HCT116 (cell line): Measurements from ENCODE around the gene CD247. TPM values are rescaled to one million over a fixed set of nuclear protein-coding genes. Genes with fewer than 3 reads are reported as not detected.

Experiments used
- ATAC-seq: fragments of 200-7000 bp; cut with Tn5 transposase; 2 replicates; pipeline ENCODE4 v1.9.1; 2020; ENCODE audit warnings: mild to moderate bottlenecking, moderate library complexity
- BruUV-seq: library from RNA; stranded (reverse); fragments of 400-500 nt; replicated peaks from 2 replicates; lab custom pipeline; 2021; lab: Mats Ljungman, UMichigan
- CTCF ChIA-PET: fragments of 300-600 bp; sonication (Branson Sonifier 250); formaldehyde crosslinking; loops from one replicate; lab custom pipeline; 2021; ENCODE audit warnings: antibody characterized with exemption; lab: Charles Lee
- POLR2A ChIA-PET: fragments of 300-600, 350-600 bp; sonication (Branson Sonifier 250); formaldehyde crosslinking; loops from one replicate; lab custom pipeline; 2021; ENCODE audit warnings: antibody characterized with exemption; lab: Charles Lee
- RAD21 ChIA-PET, 2 experiments: fragments of 300-600 bp; sonication (Branson Sonifier 250); formaldehyde crosslinking; loops; one replicate each; lab custom pipeline; 2023; ENCODE audit warnings: low total read pairs in 2 of 2; ENCODE audit not compliant: uncharacterized antibody in 2 of 2, unreplicated experiment in 2 of 2, low non-redundant PET in 1 of 2; lab: Charles Lee
- DNase-seq: peaks from one replicate; pipeline ENCODE4 v3.0.0-alpha.2; 2010; ENCODE audit warnings: low read depth, low spot score
- H2AFZ ChIP-seq: fragments of 200-600 bp; shearing (Covaris generic), sonication (generic); 2 replicates; pipeline ENCODE4 v1.6.1; 2017; ENCODE audit warnings: low read depth, mixed run types, mixed read lengths, antibody characterized with exemption, low read length; ENCODE audit not compliant: poor library complexity, severe bottlenecking
- H3K27ac ChIP-seq: 2 replicates; pipeline ENCODE4 v1.5.1; 2012; ENCODE audit warnings: low read depth, low read length
- H3K27me3 ChIP-seq: fragments of 200-600 bp; sonication (generic); 2 replicates; pipeline ENCODE4 v1.6.1; 2016; ENCODE audit warnings: mixed run types, low read length, mixed read lengths; ENCODE audit not compliant: insufficient read depth
- H3K36me3 ChIP-seq, 2 experiments: fragments of 200-500 bp in 1 of 2; fragments of 200-600 bp in 1 of 2; sonication (Bioruptor generic) in 1 of 2; sonication (generic) in 1 of 2; 2 replicates each; pipeline versions ENCODE4 v1.5.1 to v1.6.1; 2014 to 2016; ENCODE audit warnings: low read length in 2 of 2, inconsistent platforms in 1 of 2, mixed read lengths in 1 of 2, mixed run types in 1 of 2; ENCODE audit not compliant: insufficient read depth in 2 of 2, control insufficient read depth in 1 of 2
- H3K4me1 ChIP-seq, 2 experiments: fragments of 200-600 bp in 1 of 2; sonication (generic) in 1 of 2; 2 replicates each; pipeline versions ENCODE4 v1.5.1 to v1.6.1; 2012 to 2017; ENCODE audit warnings: low read length in 2 of 2, inconsistent platforms in 1 of 2, mild to moderate bottlenecking in 1 of 2, mixed read lengths in 1 of 2, mixed run types in 1 of 2, moderate library complexity in 1 of 2; ENCODE audit not compliant: insufficient read depth in 2 of 2, control insufficient read depth in 1 of 2
- H3K4me2 ChIP-seq: fragments of 200-600 bp; sonication (generic); 2 replicates; pipeline ENCODE4 v1.6.1; 2017; ENCODE audit warnings: mixed run types, low read length, mixed read lengths
- H3K4me3 ChIP-seq, 2 experiments: fragments of 200-600 bp in 1 of 2; sonication (generic) in 1 of 2; replicated peaks in 1 of 2; 2 replicates each; pipeline ENCODE4 v1.5.1; 2011 to 2016; ENCODE audit warnings: low read length in 2 of 2, control low read depth in 1 of 2, low read depth in 1 of 2, mild to moderate bottlenecking in 1 of 2, mixed read lengths in 1 of 2, mixed run types in 1 of 2
- H3K79me2 ChIP-seq: fragments of 200-600 bp; sonication (generic); 2 replicates; pipeline ENCODE4 v1.6.1; 2017; ENCODE audit warnings: mild to moderate bottlenecking, mixed run types, low read length, moderate library complexity, mixed read lengths; ENCODE audit not compliant: insufficient read depth
- H3K9ac ChIP-seq: fragments of 200-600 bp; sonication (generic); 2 replicates; pipeline ENCODE4 v1.6.1; 2016; ENCODE audit warnings: low read length, mixed read lengths
- H3K9me2 ChIP-seq: fragments of 200-600 bp; sonication (generic), shearing (Covaris generic); 2 replicates; pipeline ENCODE4 v1.6.1; 2017; ENCODE audit warnings: mixed run types, mild to moderate bottlenecking, moderate library complexity; ENCODE audit not compliant: insufficient read depth
- H3K9me3 ChIP-seq, 2 experiments: fragments of 200-500 bp in 1 of 2; fragments of 200-600 bp in 1 of 2; sonication (Bioruptor generic) in 1 of 2; sonication (generic) in 1 of 2; 2 replicates each; pipeline ENCODE4 v1.6.1; 2014 to 2017; ENCODE audit warnings: low read length in 2 of 2, mixed read lengths in 2 of 2, inconsistent platforms in 1 of 2, low read depth in 1 of 2, mild to moderate bottlenecking in 1 of 2, mixed run types in 1 of 2, moderate library complexity in 1 of 2; ENCODE audit not compliant: control insufficient read depth in 1 of 2, insufficient read depth in 1 of 2
- H4K20me1 ChIP-seq: fragments of 200-600 bp; sonication (generic), shearing (Covaris generic); 2 replicates; pipeline ENCODE4 v1.6.1; 2017; ENCODE audit warnings: mixed run types, mild to moderate bottlenecking, moderate library complexity; ENCODE audit not compliant: insufficient read depth
- CBX3 ChIP-seq: IDR thresholded peaks from 2 replicates; pipeline ENCODE4 v1.6.1; 2012; ENCODE audit warnings: low read depth
- CEBPB ChIP-seq: IDR thresholded peaks from 2 replicates; pipeline ENCODE4 v1.6.1; 2012; ENCODE audit warnings: low read depth
- ELF1 ChIP-seq: IDR thresholded peaks from 2 replicates; pipeline ENCODE4 v1.6.1; 2012; ENCODE audit warnings: low read depth, borderline replicate concordance
- EZH2phosphoT487 ChIP-seq: fragments of 200-600 bp; IDR thresholded peaks from 2 replicates; pipeline ENCODE4 v1.6.1; 2018; ENCODE audit warnings: antibody characterized with exemption, borderline replicate concordance
- FOSL1 ChIP-seq: IDR thresholded peaks from 2 replicates; pipeline ENCODE4 v1.6.1; 2012; ENCODE audit warnings: low read depth
- JUND ChIP-seq: IDR thresholded peaks from 2 replicates; pipeline ENCODE4 v1.6.1; 2012
- POLR2AphosphoS5 ChIP-seq: IDR thresholded peaks from 2 replicates; pipeline ENCODE4 v1.6.1; 2011; ENCODE audit warnings: mild to moderate bottlenecking, low read depth, low read length, moderate library complexity
- RAD21 ChIP-seq: IDR thresholded peaks from 2 replicates; pipeline ENCODE4 v1.6.1; 2012; ENCODE audit warnings: low read depth, mild to moderate bottlenecking
- intact Hi-C: fragments of 100-400 bp; cut with micrococcal nuclease; formaldehyde crosslinking; loops from 2 replicates; pipeline ENCODE4 v1.10.0; 2022
- total RNA-seq: library from RNA; stranded (reverse); gene quantifications from one replicate; pipeline ENCODE4 v1.2.1, GENCODE V29; 2021; ENCODE audit not compliant: unreplicated experiment
- TF ChIP-seq, protein P1 (sequence below): IDR thresholded peaks from 2 replicates; pipeline ENCODE4 v1.6.1; 2012
- TF ChIP-seq, protein P2 (sequence below), 3 experiments: fragments of 200-600 bp in 1 of 3; sonication (generic) in 1 of 3; IDR thresholded peaks in 2 of 3; conservative IDR thresholded peaks in 1 of 3; 2 replicates each; pipeline ENCODE4 v1.5.1; 2012 to 2017; ENCODE audit warnings: low read depth in 2 of 3, low read length in 2 of 3, antibody characterized with exemption in 1 of 3, borderline replicate concordance in 1 of 3, control low read depth in 1 of 3, mild to moderate bottlenecking in 1 of 3, mixed read lengths in 1 of 3, mixed run types in 1 of 3, moderate library complexity in 1 of 3; ENCODE audit not compliant: insufficient read depth in 1 of 3
- TF ChIP-seq, protein P3 (sequence below): IDR thresholded peaks from 2 replicates; pipeline ENCODE4 v1.6.1; 2012; ENCODE audit warnings: low read depth

Gene CD247
- total RNA-seq, 1 experiment from 2014 or later: 0.57 TPM

DNA sequence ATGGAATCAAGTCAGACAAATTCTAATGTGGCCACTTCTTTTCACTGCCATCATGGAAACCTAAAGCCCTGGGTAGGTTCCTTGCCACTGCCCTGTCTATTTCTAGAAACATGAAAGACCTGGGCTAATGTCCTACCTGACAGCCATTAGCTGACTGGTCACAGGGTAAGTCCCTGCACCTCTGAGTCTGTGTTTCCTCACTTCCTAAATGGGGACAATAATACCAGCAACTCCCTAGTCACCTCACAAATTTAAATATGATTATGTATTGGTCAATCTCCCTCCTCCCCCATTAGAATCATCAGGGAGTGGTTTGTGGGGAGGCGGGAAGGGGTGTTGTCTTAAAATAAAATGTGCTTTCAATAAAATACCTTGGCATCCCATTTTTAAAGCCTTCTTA is 33.0 kb upstream of the CD247 start:
- TF ChIP-seq, protein P1, sequence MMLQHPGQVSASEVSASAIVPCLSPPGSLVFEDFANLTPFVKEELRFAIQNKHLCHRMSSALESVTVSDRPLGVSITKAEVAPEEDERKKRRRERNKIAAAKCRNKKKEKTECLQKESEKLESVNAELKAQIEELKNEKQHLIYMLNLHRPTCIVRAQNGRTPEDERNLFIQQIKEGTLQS: no peak
- TF ChIP-seq ELF1 (no peak), JUND (no peak), RAD21 (no peak), POLR2AphosphoS5 (no peak), FOSL1 (no peak), CBX3 (no peak), CEBPB (no peak), EZH2phosphoT487 (no peak)
- TF ChIP-seq, protein P2, sequence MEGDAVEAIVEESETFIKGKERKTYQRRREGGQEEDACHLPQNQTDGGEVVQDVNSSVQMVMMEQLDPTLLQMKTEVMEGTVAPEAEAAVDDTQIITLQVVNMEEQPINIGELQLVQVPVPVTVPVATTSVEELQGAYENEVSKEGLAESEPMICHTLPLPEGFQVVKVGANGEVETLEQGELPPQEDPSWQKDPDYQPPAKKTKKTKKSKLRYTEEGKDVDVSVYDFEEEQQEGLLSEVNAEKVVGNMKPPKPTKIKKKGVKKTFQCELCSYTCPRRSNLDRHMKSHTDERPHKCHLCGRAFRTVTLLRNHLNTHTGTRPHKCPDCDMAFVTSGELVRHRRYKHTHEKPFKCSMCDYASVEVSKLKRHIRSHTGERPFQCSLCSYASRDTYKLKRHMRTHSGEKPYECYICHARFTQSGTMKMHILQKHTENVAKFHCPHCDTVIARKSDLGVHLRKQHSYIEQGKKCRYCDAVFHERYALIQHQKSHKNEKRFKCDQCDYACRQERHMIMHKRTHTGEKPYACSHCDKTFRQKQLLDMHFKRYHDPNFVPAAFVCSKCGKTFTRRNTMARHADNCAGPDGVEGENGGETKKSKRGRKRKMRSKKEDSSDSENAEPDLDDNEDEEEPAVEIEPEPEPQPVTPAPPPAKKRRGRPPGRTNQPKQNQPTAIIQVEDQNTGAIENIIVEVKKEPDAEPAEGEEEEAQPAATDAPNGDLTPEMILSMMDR (IDR thresholded peaks at IDR 0.05 in 2 of 3, conservative IDR thresholded peaks at IDR 0.05 in 1 of 3; ENCODE audit: borderline replicate concordance in 1 of 3, insufficient read depth in 1 of 3, low read depth in 2 of 3, low read length in 2 of 3): no peak
- TF ChIP-seq, protein P3, sequence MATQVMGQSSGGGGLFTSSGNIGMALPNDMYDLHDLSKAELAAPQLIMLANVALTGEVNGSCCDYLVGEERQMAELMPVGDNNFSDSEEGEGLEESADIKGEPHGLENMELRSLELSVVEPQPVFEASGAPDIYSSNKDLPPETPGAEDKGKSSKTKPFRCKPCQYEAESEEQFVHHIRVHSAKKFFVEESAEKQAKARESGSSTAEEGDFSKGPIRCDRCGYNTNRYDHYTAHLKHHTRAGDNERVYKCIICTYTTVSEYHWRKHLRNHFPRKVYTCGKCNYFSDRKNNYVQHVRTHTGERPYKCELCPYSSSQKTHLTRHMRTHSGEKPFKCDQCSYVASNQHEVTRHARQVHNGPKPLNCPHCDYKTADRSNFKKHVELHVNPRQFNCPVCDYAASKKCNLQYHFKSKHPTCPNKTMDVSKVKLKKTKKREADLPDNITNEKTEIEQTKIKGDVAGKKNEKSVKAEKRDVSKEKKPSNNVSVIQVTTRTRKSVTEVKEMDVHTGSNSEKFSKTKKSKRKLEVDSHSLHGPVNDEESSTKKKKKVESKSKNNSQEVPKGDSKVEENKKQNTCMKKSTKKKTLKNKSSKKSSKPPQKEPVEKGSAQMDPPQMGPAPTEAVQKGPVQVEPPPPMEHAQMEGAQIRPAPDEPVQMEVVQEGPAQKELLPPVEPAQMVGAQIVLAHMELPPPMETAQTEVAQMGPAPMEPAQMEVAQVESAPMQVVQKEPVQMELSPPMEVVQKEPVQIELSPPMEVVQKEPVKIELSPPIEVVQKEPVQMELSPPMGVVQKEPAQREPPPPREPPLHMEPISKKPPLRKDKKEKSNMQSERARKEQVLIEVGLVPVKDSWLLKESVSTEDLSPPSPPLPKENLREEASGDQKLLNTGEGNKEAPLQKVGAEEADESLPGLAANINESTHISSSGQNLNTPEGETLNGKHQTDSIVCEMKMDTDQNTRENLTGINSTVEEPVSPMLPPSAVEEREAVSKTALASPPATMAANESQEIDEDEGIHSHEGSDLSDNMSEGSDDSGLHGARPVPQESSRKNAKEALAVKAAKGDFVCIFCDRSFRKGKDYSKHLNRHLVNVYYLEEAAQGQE: no peak

More for the DNA sequence above, 33.0 kb upstream of the CD247 start:
- Histone ChIP-seq H3K9me2 (no peaks in the 10 kb centered on the region), H3K27ac (no peak overlapping the region), H3K36me3 (peaks cover 0 to 5% of the 10 kb centered on the region in 2 experiments; a peak in 2 of 4 replicates), H3K27me3 (no peaks in the 10 kb centered on the region), H2AFZ (no peak overlapping the region), H3K4me2 (no peak overlapping the region), H3K9ac (no peak overlapping the region), H3K79me2 (peaks cover 17% of the 10 kb centered on the region), H4K20me1 (no peaks in the 10 kb centered on the region), H3K4me1 (peaks cover 12 to 18% of the 10 kb centered on the region in 2 experiments; a peak in 3 of 4 replicates), H3K9me3 (no peaks in the 10 kb centered on the region), H3K4me3 (no peak overlapping the region)
- ChIA-PET RAD21 (no interaction called here), POLR2A (no interaction called here), CTCF (no interaction called here)
- ATAC-seq (no peak), DNase-seq (no peak)
- intact Hi-C loops: no loop called here
- no TSS peak for BruUV-seq
